RWPE2 (cell line): ENCODE results near the gene CKMT2.
A peak's percentile ranks its signal among the peaks of the same experiment; 100 is the strongest.
"Not testable (repeated sequence)": the region's sequence is repeated elsewhere in the genome, so short reads cannot be mapped to it uniquely, and the experiment has no call there.

Source experiments
- ATAC-seq: fragments of 200-7000 bp; cut with Tn5 transposase; 3 replicates; pipeline ENCODE4 v1.9.1; 2021; ENCODE audit warnings: low read depth
- DNase-seq: peaks from one replicate; pipeline ENCODE4 v3.0.0-alpha.2; 2020; ENCODE audit warnings: low spot score
- H3K27ac ChIP-seq: fragments of 450-650 bp; 2 replicates; pipeline ENCODE4 v1.5.1; 2017; ENCODE audit warnings: mild to moderate bottlenecking; ENCODE audit not compliant: poor library complexity, severe bottlenecking
- H3K27me3 ChIP-seq: fragments of 250-450 bp; sonication (Bioruptor Pico); 2 replicates; pipeline ENCODE4 v1.5.1; 2021; ENCODE audit warnings: mild to moderate bottlenecking, moderate library complexity; ENCODE audit not compliant: insufficient read depth, poor library complexity, severe bottlenecking
- H3K36me3 ChIP-seq: fragments of 250-450 bp; sonication (Bioruptor Pico); 2 replicates; pipeline ENCODE4 v1.5.1; 2020; ENCODE audit warnings: low read depth, mild to moderate bottlenecking, moderate library complexity
- H3K4me1 ChIP-seq: fragments of 250-450 bp; sonication (Bioruptor Pico); 2 replicates; pipeline ENCODE4 v1.5.1; 2021; ENCODE audit warnings: mild to moderate bottlenecking, moderate library complexity; ENCODE audit not compliant: insufficient read depth, poor library complexity, severe bottlenecking
- H3K4me3 ChIP-seq: fragments of 250-450 bp; sonication (Bioruptor Pico); 2 replicates; pipeline ENCODE4 v1.5.1; 2021; ENCODE audit warnings: mild to moderate bottlenecking, moderate library complexity; ENCODE audit not compliant: severe bottlenecking
- H3K9me3 ChIP-seq: fragments of 250-450 bp; sonication (Bioruptor Pico); 2 replicates; pipeline ENCODE4 v1.5.1; 2021; ENCODE audit warnings: mild to moderate bottlenecking, moderate library complexity; ENCODE audit not compliant: severe bottlenecking
- TF ChIP-seq, protein P1 (sequence below): fragments of 450-650 bp; IDR thresholded peaks from one replicate; pipeline ENCODE4 v1.5.1; 2017; ENCODE audit warnings: mild to moderate bottlenecking, moderate library complexity; ENCODE audit not compliant: poor library complexity, severe bottlenecking

CKMT2 gene

GRCh38 chr5:81251922-81252321 lies 18.8 kb downstream of the CKMT2 start:
- Histone ChIP-seq H3K4me1 (peaks cover 16% of the 10 kb centered on the region), H3K27ac (no peak overlapping the region), H3K27me3 (no peaks in the 10 kb centered on the region), H3K36me3 (no peaks in the 10 kb centered on the region), H3K4me3 (no peak overlapping the region), H3K9me3 (no peaks in the 10 kb centered on the region)
- DNase-seq (no peak), ATAC-seq (no peak)
- TF ChIP-seq, protein P1, sequence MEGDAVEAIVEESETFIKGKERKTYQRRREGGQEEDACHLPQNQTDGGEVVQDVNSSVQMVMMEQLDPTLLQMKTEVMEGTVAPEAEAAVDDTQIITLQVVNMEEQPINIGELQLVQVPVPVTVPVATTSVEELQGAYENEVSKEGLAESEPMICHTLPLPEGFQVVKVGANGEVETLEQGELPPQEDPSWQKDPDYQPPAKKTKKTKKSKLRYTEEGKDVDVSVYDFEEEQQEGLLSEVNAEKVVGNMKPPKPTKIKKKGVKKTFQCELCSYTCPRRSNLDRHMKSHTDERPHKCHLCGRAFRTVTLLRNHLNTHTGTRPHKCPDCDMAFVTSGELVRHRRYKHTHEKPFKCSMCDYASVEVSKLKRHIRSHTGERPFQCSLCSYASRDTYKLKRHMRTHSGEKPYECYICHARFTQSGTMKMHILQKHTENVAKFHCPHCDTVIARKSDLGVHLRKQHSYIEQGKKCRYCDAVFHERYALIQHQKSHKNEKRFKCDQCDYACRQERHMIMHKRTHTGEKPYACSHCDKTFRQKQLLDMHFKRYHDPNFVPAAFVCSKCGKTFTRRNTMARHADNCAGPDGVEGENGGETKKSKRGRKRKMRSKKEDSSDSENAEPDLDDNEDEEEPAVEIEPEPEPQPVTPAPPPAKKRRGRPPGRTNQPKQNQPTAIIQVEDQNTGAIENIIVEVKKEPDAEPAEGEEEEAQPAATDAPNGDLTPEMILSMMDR: no peak

GRCh38 chr5:81252904-81253303 lies 19.8 kb downstream of the CKMT2 start:
- no peaks in the 10 kb centered on the region for H3K9me3 ChIP-seq
- H3K4me3 ChIP-seq: no peak overlapping the region
- TF ChIP-seq, protein P1: no peak
- DNase-seq (no peak), ATAC-seq (no peak)
- H3K27me3 ChIP-seq: no peaks in the 10 kb centered on the region
- H3K36me3 ChIP-seq: no peaks in the 10 kb centered on the region
- H3K27ac ChIP-seq: no peak overlapping the region
- H3K4me1 ChIP-seq: peaks cover 9% of the 10 kb centered on the region

DNA sequence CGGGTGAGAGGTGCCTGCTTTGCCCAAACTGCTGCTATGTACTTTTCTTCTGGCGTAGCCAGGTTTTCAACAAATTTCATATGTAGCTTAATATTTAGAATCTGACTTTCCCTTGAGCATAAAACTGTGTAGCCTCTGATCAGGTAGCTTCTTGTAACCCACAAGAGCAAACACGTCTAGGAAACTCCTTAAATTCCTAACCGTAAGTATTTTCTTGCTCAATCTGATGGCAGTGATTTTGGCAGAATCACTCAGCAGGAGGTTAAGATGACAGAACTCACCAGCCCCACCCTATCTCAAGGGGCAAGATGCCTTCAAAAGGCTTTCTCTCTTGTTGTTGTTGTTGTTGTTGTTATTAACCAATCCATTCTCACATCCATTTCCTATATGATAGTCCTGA lies 20.8 kb downstream of the CKMT2 start:
- TF ChIP-seq, protein P1: no peak
- H3K27me3 ChIP-seq: no peaks in the 10 kb centered on the region
- H3K27ac ChIP-seq: no peak overlapping the region
- no peaks in the 10 kb centered on the region for H3K9me3 ChIP-seq
- H3K4me3 ChIP-seq: no peak overlapping the region
- DNase-seq (no peak), ATAC-seq (peak; percentile 37; the same call in 1 of the 3 replicates)
- no peaks in the 10 kb centered on the region for H3K36me3 ChIP-seq
- peaks cover 7% of the 10 kb centered on the region for H3K4me1 ChIP-seq

DNA sequence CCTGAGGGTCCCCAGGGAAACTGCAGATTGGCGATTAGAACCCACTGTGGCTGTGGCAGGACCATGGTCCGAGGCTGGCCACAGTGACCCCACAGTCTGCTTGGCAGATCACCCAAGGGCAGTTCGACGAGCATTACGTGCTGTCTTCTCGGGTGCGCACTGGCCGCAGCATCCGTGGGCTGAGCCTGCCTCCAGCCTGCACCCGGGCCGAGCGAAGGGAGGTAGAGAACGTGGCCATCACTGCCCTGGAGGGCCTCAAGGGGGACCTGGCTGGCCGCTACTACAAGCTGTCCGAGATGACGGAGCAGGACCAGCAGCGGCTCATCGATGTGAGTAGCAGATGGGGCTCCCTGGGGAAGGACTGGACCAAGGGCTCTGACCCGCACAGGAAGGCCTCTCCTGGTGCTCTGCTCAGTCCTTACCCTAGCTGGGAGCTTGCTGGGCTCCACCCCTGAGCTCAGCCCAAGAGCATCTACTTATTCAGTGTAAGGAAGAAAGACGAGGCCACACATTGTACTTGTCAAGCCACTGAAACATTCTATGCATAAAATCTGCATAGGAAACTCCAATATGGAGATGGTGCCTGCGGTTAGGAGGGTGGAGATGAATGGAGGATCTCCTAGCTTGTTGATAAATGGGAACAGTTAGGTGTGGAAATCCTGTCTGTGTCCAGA lies 21.9 kb downstream of the CKMT2 start:
- DNase-seq: no peak
- TF ChIP-seq, protein P1: no peak
- H3K9me3 ChIP-seq: no peaks in the 10 kb centered on the region
- H3K27ac ChIP-seq: no peak overlapping the region
- no peaks in the 10 kb centered on the region for H3K27me3 ChIP-seq
- no peaks in the 10 kb centered on the region for H3K36me3 ChIP-seq
- ATAC-seq: no peak
- H3K4me1 ChIP-seq: peaks cover 7% of the 10 kb centered on the region
- no peak overlapping the region for H3K4me3 ChIP-seq

- Histone ChIP-seq H3K27ac (no peak overlapping the region), H3K27me3 (no peaks in the 10 kb centered on the region), H3K9me3 (peaks cover under 1% of the 10 kb centered on the region), H3K4me1 (peaks cover 7% of the 10 kb centered on the region), H3K36me3 (no peaks in the 10 kb centered on the region), H3K4me3 (no peak overlapping the region)
- DNase-seq: no peak
- ATAC-seq: no peak
- TF ChIP-seq, protein P1: no peak
Measured at GRCh38 chr5:81256766-81257165, 23.6 kb downstream of the CKMT2 start.

GRCh38 chr5:81262796-81263195 lies 29.7 kb downstream of the CKMT2 start:
- H3K4me1 ChIP-seq, H3K36me3 ChIP-seq, DNase-seq, H3K27ac ChIP-seq, ATAC-seq, H3K27me3 ChIP-seq, H3K4me3 ChIP-seq, H3K9me3 ChIP-seq: not testable (repeated sequence)
